ENCODE data around the gene SHLD1. TPM values are rescaled to one million over a fixed set of nuclear protein-coding genes. Genes with fewer than 3 reads are reported as not detected.
A peak's percentile ranks its signal among the peaks of the same experiment; 100 is the strongest.
"Not testable (repeated sequence)": the region's sequence is repeated elsewhere in the genome, so short reads cannot be mapped to it uniquely, and the experiment has no call there.

Gene SHLD1
- total RNA-seq, 2 experiments from 2014 or later: 7.9 to 9.4 TPM

DNA sequence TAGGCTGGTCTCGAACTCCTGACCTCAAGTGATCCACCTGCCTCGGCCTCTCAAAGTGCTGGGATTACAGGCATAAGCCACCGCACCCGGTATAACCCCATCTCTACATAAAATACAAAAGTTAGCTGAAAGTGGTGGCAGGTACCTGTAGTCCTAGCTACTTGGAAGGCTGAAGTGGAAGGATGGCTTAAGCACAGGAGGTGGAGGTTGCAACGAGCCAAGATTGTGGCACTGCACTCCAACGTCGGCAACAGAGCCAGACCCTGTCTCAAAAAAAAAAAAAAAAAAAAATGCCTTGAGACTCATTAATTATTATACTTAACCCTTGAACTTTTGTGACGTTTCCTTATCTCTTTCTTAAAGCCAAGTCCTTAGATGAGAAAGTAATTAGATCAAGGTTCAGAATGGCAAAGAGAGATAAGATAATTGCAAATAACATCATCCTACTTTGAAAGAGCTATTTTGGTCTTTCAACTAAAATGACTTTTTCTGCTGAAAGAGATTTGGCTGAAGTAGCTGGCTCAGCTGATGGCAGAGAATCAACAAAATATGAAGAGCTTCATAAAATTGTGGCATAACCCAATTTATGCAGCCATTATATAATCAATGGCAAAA is 4.7 kb upstream of the SHLD1 start:
- Mint-ChIP-seq H3K36me3 (ENCODE audit: low read depth) (peaks cover 3% of the 10 kb centered on the region), H3K4me3 (no peak overlapping the region), H3K27me3 (no peaks in the 10 kb centered on the region), H3K9me3 (peaks cover 2% of the 10 kb centered on the region), H3K27ac (no peak overlapping the region), H3K4me1 (peaks cover 5% of the 10 kb centered on the region)
- CTCF ChIA-PET: no interaction called here
- no peak for DNase-seq
- POLR2A ChIA-PET: no interaction called here

DNA sequence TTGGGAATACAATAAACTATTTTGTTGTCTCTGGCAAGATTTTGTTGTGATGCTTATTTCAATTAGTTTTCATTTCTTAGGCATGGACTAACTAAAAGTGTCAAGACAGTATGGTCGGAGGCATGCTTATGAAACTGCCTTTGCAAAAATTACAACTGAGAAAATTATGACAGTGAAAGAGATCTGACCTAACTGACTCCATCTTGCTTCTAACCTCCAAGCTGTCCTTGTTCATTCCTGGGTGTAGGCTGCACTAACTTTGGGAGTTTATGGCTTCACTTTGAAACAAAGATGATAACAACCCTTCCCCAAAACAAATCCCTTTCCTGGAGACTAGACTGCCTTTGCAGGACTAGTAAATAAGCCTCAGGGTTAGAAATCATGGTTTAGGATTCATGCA is 4.1 kb upstream of the SHLD1 start:
- Mint-ChIP-seq H3K9me3 (peaks cover 2% of the 10 kb centered on the region), H3K4me3 (no peak overlapping the region), H3K36me3 (ENCODE audit: low read depth) (peaks cover 3% of the 10 kb centered on the region), H3K27ac (no peak overlapping the region), H3K4me1 (peaks cover 8% of the 10 kb centered on the region), H3K27me3 (no peaks in the 10 kb centered on the region)
- CTCF ChIA-PET: no interaction called here
- POLR2A ChIA-PET: no interaction called here
- no peak for DNase-seq

DNA sequence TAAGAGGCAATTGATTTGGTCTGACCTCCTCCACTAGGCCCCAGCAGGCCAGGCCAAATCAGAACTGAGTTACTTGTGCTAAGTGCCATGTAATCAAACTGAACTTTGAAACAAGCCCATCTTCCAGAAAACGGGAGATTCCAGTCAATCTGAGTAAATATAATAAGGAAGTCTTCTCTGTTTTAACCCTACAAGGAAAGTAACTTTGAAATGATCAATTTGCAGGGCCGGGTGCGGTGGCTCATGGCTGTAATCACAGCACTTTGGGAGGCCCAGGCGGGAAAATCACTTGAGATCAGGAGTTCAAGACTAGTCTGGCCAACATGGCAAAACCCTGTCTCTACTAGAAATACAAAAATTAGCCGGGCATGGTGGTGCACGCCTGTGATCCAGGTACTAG is 2.0 kb upstream of the SHLD1 start:
- POLR2A ChIA-PET: no interaction called here

DNA sequence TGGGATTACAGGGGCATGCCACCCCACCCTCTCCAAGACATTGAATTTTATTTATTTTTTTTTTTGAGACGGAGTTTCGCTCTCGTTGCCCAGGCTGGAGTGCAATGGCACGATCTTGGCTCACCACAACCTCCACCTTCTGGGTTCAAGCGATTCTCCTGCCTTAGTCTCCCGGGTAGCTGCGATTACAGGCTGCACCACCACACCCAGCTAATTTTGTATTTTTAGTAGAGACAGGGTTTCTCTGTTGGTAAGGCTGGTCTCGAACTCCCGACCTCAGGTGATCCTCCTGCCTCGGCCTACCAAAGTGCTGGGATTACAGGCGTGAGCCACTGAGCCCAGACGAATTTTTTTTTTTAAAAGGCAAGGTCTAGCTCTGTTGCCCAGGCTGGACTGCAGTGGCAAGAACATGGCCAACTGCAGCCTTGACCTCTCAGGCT is 669 bp upstream of the SHLD1 start:
- POLR2A ChIA-PET: interaction anchor here (0.7 kb wide), 1 partner anchor 165 kb away, joined by 3 read pairs; no protein-coding TSS in a partner anchor
- H3K4me1 Mint-ChIP-seq: peaks cover 18% of the 10 kb centered on the region
- H3K27me3 Mint-ChIP-seq: not testable (repeated sequence)

More for the DNA sequence above, 2.0 kb upstream of the SHLD1 start:
- no peak overlapping the region for H3K4me3 Mint-ChIP-seq
- DNase-seq: no peak
- peaks cover 7% of the 10 kb centered on the region for H3K36me3 Mint-ChIP-seq (ENCODE audit: low read depth)
- H3K27ac Mint-ChIP-seq: no peak overlapping the region
- CTCF ChIA-PET: no interaction called here
- no peaks in the 10 kb centered on the region for H3K27me3 Mint-ChIP-seq
- peaks cover 2% of the 10 kb centered on the region for H3K9me3 Mint-ChIP-seq
- H3K4me1 Mint-ChIP-seq: peaks cover 18% of the 10 kb centered on the region

DNA sequence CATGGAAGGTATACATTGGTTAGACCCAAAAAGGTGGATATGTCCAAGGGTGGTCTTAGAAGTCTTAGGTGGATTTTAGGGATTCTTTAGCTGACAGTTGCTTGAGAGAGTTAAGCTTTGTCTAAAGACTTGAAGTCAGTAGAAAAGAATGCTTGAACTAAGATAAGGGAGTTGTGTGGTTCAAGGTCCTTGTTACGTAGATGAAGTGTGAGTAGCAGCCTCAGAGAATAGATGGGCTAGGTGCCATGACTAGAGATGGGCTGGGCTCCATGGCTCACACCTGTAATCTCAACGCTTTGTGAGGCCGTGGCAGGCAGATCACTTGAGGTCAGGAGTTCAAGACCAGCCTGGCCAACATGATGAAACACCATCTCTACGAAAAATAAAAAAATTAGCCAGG is 1.7 kb downstream of the SHLD1 start:
- peaks cover 10% of the 10 kb centered on the region for H3K36me3 Mint-ChIP-seq (ENCODE audit: low read depth)
- peaks cover 2% of the 10 kb centered on the region for H3K9me3 Mint-ChIP-seq
- ChIA-PET POLR2A (interaction anchor here (1.1 kb wide), 1 partner anchor 11 kb away, joined by 4 read pairs; no protein-coding TSS in a partner anchor), CTCF (interaction anchor here (0.7 to 1.5 kb wide), 2 partner anchors 37 to 222 kb away, joined by 3 to 5 read pairs; no protein-coding TSS in a partner anchor)
- H3K27me3 Mint-ChIP-seq: no peaks in the 10 kb centered on the region
- H3K4me1 Mint-ChIP-seq: peaks cover 18% of the 10 kb centered on the region
- DNase-seq: no peak
- H3K27ac Mint-ChIP-seq: no peak overlapping the region
- H3K4me3 Mint-ChIP-seq: peak overlapping the region; percentile 86

More for the DNA sequence above, 669 bp upstream of the SHLD1 start:
- CTCF ChIA-PET; H3K4me3 Mint-ChIP-seq; H3K9me3 Mint-ChIP-seq; H3K36me3 Mint-ChIP-seq (ENCODE audit: low read depth); H3K27ac Mint-ChIP-seq; DNase-seq: not testable (repeated sequence)

DNA sequence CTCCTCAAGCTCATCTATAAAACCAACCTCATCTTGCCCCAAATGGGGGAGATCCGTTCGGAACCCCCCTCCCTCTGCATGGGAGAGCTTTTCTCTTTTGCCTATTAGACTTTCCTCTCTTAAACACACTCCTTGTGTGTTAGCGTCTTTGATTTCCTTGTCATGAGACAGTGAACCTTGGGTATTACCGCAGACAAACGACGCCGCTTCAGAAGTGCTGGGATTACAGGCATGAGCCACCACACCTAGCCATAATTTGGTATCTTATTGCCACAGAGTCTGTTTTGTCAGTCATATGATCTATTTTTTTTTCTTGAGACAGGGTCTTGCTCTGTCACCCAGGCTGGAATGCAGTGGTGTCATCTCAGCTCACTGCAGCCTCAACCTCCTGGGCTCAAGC is 3.6 kb downstream of the SHLD1 start:
- Mint-ChIP-seq H3K4me3 (no peak overlapping the region), H3K36me3 (ENCODE audit: low read depth) (peaks cover 18% of the 10 kb centered on the region), H3K27ac (no peak overlapping the region), H3K4me1 (peaks cover 21% of the 10 kb centered on the region), H3K27me3 (no peaks in the 10 kb centered on the region), H3K9me3 (peaks cover 2% of the 10 kb centered on the region)
- POLR2A ChIA-PET: no interaction called here
- CTCF ChIA-PET: interaction anchor here (0.9 kb wide), 1 partner anchor 34 kb away, joined by 3 read pairs; no protein-coding TSS in a partner anchor
- no peak for DNase-seq

DNA sequence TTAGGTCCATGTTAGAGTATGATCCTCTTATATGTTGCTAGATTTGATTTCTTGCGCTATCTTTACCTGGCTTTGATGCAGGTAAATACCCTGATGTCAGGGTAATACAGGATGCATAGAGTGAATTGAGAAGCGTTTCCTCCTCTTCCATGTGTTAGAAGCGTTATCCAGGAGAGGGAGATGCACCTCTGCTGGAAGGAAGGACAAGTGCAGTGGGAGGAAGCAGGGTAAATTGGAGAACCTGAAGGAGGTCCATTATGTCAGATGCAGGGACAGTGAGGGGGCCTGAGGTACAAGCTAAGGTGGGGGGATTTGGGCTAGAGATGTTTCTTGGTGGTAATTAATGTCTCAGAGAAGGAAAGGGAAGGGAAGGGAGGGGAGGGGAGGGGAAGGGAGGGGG is 7.7 kb downstream of the SHLD1 start:
- Mint-ChIP-seq H3K4me1 (peaks cover 23% of the 10 kb centered on the region), H3K27me3 (no peaks in the 10 kb centered on the region), H3K9me3 (no peaks in the 10 kb centered on the region), H3K27ac (no peak overlapping the region), H3K4me3 (no peak overlapping the region), H3K36me3 (ENCODE audit: low read depth) (peaks cover 25% of the 10 kb centered on the region)
- ChIA-PET CTCF (no interaction called here), POLR2A (no interaction called here)
- no peak for DNase-seq

DNA sequence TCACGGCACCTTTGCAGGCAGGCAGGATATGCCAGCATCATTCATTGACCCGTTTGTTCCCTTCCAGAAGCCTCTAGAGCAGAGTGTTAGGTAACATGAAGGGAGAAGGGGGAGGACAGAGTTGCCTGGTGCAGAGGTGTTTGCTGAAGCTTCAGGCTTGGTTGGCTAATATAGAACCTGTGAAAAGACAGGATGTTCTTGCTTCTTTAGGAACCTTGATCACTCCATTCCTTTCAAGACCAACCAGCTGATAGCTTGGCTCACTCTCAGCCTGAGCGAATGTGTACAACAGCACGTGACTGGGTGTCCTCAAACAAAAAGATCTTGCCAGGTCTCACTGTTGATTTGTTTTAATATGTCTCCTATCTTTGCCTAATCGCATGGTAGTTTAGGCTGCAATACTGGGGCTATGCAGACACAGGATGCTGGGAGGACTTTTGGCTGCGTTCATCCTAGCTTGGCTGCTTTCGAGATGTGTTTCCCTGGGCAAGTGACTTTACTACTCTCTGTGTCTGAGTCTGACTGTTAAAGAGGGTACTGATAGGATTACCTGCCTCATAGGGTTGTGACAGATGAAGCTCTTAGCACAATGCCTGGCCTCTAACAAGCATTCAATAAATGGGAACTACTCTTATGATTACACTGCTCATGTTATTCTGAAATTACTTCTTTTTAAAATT is 16.0 kb downstream of the SHLD1 start:
- Mint-ChIP-seq H3K27me3 (no peaks in the 10 kb centered on the region), H3K4me1 (peaks cover 10% of the 10 kb centered on the region), H3K9me3 (no peaks in the 10 kb centered on the region), H3K36me3 (ENCODE audit: low read depth) (peaks cover 11% of the 10 kb centered on the region), H3K4me3 (no peak overlapping the region), H3K27ac (no peak overlapping the region)
- POLR2A ChIA-PET: no interaction called here
- no peak for DNase-seq
- CTCF ChIA-PET: interaction anchor here (0.6 kb wide), 1 partner anchor 145 kb away, joined by 3 read pairs; no protein-coding TSS in a partner anchor

DNA sequence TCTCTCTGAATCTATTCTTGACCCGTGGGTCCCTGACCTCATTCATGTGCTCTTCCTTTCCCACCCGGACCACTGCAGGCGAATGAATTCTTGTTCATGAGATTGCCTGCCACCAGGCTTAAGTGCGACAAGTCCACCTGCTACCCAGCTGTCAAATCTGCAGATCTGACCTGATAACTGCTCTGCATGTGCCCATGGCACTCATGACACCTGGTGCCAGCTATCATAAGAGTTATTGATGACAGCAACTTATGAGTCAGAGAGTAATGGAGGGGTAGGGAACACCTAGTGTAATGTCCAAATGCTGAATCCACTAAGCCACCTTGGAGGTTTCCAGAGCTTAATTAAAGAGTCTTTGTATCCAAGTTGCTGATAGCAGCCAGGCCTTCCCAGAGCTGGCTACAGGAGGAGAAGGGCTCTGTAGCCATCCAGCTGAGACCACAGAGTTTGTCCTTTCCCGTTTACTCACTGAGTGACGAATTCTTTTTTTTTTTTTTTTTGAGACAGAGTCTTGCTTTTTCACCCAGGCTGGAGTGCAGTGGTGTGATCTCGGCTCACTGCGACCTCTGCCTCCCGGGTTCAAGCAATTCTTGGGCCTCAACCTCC is 17.4 kb downstream of the SHLD1 start:
- DNase-seq: no peak
- Mint-ChIP-seq H3K27me3 (no peaks in the 10 kb centered on the region), H3K36me3 (ENCODE audit: low read depth) (peaks cover 16% of the 10 kb centered on the region), H3K9me3 (no peaks in the 10 kb centered on the region), H3K27ac (no peak overlapping the region), H3K4me3 (no peak overlapping the region), H3K4me1 (peaks cover 5% of the 10 kb centered on the region)
- POLR2A ChIA-PET: interaction anchor here (0.7 kb wide), 1 partner anchor 77 kb away, joined by 3 read pairs; no protein-coding TSS in a partner anchor
- CTCF ChIA-PET: interaction anchor here (0.7 kb wide), 1 partner anchor 226 kb away, joined by 5 read pairs; no protein-coding TSS in a partner anchor

DNA sequence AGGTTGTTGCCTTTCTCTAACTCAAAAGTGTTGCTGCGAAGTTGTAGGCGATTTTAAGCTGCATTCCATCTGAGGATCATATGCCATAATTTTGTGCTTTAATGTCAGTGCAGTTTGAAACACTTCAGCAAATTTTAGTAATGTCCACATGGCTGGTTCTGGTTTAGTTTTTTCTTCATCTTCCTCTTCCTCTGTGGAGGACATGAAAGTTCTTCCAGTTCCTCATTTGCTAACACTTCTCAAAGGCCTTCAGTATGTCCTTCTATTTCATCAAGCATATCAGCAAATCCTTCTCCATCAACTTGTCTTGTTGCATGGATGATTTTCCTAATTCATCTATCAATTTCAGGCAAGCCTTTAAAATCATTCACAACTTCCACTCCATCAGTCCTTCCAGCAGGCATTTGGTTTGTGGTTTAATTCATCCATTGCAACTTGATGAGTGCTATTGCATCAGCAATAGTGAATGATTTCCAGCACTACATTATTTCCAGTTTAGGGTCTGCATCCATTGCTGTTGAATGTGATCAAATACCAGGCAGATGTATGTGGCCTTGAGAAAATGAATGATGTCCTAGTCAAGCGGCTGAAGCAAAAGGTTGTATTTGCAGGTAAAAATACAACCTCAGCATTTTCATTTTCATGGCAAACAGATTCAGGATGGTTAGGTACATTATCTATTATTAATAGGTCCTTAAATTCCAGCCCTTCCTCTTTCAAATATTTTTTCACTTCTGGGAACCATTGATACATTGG is 20.2 kb downstream of the SHLD1 start:
- Mint-ChIP-seq H3K4me1 (no peaks in the 10 kb centered on the region), H3K9me3 (no peaks in the 10 kb centered on the region), H3K27me3 (no peaks in the 10 kb centered on the region), H3K36me3 (ENCODE audit: low read depth) (peaks cover 29% of the 10 kb centered on the region), H3K4me3 (no peak overlapping the region), H3K27ac (no peak overlapping the region)
- CTCF ChIA-PET: no interaction called here
- DNase-seq: no peak
- POLR2A ChIA-PET: no interaction called here

DNA sequence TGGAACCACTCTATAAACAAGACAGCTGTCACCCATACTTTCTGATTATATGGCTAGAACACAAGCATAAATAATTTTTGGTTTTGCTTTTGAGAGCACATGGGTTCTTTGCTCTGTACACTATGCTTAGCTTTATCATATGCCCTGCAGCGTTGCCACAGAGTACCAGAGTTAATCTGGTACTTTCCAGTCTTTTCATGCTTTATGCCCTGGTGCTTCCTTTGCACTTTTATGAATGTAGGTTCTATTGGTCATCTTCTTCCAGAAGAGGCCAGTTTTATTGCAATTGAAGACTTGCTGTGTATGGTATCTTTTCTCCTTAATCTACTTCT is 20.8 kb downstream of the SHLD1 start:
- Mint-ChIP-seq H3K27me3 (no peaks in the 10 kb centered on the region), H3K36me3 (ENCODE audit: low read depth) (peaks cover 29% of the 10 kb centered on the region), H3K27ac (no peak overlapping the region), H3K4me3 (no peak overlapping the region), H3K4me1 (no peaks in the 10 kb centered on the region), H3K9me3 (no peaks in the 10 kb centered on the region)
- no peak for DNase-seq
- ChIA-PET CTCF (no interaction called here), POLR2A (no interaction called here)

DNA sequence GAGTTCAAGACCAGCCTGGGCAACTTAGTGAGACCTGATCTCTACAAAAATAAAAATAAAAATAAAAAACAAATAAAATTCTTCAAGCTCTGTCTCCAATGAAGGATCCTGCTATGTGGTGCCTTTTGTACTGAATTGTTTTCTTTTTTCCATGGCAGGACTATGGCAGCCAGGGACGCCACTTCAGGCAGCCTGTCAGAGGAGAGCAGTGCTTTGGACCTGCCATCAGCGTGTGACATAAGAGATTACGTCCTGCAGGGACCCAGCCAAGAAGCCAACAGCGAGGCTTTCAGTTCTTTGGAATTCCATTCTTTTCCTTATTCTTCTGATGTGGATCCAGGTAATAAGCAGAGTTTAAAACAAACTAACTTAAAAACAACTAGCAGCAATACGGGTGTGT is 22.5 kb downstream of the SHLD1 start:
- POLR2A ChIA-PET: no interaction called here
- no peak overlapping the region for H3K27ac Mint-ChIP-seq
- no peak for DNase-seq
- CTCF ChIA-PET: interaction anchor here (0.6 kb wide), 1 partner anchor 9 kb away, joined by 3 read pairs; no protein-coding TSS in a partner anchor
- no peak overlapping the region for H3K4me3 Mint-ChIP-seq
- H3K9me3 Mint-ChIP-seq: no peaks in the 10 kb centered on the region
- no peaks in the 10 kb centered on the region for H3K4me1 Mint-ChIP-seq
- H3K36me3 Mint-ChIP-seq (ENCODE audit: low read depth): peaks cover 27% of the 10 kb centered on the region
- H3K27me3 Mint-ChIP-seq: no peaks in the 10 kb centered on the region

DNA sequence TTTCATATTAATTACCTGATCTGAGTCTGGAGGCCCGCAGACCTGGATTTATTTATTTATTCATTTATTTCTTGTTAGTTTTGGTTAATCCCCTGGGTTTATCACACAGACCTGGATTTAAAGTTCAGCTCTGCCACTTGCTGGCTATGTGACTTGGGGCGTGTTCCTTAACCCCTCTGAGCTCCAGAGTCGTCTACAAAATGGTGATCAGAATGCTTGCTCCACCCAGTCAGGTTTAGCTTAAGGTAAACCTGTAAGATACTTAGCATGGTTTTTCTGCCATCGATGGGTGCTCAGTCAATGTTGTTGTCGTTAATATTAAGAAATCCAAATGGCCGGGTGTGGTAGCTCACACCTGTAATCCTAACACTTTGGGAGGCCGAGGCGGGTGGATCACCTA is 23.4 kb downstream of the SHLD1 start:
- no peaks in the 10 kb centered on the region for H3K27me3 Mint-ChIP-seq
- H3K4me3 Mint-ChIP-seq: no peak overlapping the region
- H3K36me3 Mint-ChIP-seq (ENCODE audit: low read depth): peaks cover 30% of the 10 kb centered on the region
- ChIA-PET CTCF (no interaction called here), POLR2A (no interaction called here)
- H3K9me3 Mint-ChIP-seq: no peaks in the 10 kb centered on the region
- no peaks in the 10 kb centered on the region for H3K4me1 Mint-ChIP-seq
- no peak for DNase-seq
- no peak overlapping the region for H3K27ac Mint-ChIP-seq
